NCI-H82 treated with DMSO at 0.1 percent for 48 hours (cell line): ENCODE data around the gene EFHC1.

Experiments used
- DNase-seq: peaks from one replicate; lab custom pipeline; 2025; ENCODE audit not compliant: unreplicated experiment; lab: John Stamatoyannopoulos, UW

The EFHC1 gene

GRCh38 chr6:52551483-52552277 lies 131.5 kb downstream of the EFHC1 start:
- peak; percentile 69 for DNase-seq

DNA sequence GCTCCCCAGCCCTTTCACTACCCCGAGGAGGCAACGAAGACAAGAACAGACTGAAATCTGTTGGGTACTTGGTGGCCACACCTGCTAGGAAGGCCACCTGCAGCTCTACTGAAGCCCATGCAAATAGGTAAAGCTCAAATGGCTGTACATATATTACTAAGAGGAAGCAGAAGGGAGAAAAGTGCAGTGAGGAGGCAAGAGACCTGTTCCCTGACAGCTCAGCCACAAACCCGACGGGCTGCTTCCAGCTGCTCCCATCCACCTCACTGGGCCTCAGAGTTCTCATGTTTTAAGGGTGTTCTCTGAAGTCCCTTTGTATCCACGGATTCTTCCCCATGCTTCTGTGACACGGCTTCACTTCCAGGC lies 132.1 kb downstream of the EFHC1 start:
- DNase-seq: no peak

GRCh38 chr6:52553158-52553557 lies 133.0 kb downstream of the EFHC1 start:
- peak; percentile 67 for DNase-seq

- DNase-seq: no peak
Measured at GRCh38 chr6:52553719-52554118, 133.6 kb downstream of the EFHC1 start.

- no peak for DNase-seq
Measured at GRCh38 chr6:52554684-52555280, 134.6 kb downstream of the EFHC1 start.

DNA sequence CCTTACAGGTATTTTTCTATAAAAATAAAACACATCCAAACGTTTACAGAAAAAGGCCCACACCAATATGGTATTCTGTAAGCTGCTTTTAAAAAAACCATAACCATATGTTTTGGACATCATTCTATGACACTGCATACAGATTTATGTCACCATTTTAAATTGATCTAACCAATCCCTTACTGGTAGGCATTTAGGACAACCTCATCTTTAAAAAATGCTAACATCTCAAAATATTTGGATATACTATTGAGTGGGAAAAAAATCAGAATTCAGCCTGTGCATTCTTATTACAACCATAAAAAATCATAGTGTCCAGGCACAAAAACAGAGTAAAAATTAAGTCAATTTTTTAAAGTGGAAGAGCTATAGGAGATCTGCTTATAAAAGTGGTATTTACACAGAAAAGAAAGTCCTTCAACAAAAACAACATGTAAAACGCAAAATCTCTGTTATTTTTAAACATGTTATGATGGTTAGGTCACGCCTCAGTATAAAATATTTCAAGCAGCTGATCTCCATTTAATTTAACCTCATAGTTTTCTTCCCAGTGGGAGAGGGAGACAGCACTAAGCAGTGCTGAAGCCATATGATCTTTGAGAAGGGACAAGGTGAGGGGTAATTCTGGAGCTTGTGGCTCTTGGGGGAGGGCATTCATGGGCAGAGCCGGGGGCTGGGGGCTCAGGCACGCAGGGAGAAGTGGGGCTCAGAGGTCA lies 135.5 kb downstream of the EFHC1 start:
- DNase-seq: no peak

GRCh38 chr6:52557389-52558265 lies 137.5 kb downstream of the EFHC1 start:
- no peak for DNase-seq

DNA sequence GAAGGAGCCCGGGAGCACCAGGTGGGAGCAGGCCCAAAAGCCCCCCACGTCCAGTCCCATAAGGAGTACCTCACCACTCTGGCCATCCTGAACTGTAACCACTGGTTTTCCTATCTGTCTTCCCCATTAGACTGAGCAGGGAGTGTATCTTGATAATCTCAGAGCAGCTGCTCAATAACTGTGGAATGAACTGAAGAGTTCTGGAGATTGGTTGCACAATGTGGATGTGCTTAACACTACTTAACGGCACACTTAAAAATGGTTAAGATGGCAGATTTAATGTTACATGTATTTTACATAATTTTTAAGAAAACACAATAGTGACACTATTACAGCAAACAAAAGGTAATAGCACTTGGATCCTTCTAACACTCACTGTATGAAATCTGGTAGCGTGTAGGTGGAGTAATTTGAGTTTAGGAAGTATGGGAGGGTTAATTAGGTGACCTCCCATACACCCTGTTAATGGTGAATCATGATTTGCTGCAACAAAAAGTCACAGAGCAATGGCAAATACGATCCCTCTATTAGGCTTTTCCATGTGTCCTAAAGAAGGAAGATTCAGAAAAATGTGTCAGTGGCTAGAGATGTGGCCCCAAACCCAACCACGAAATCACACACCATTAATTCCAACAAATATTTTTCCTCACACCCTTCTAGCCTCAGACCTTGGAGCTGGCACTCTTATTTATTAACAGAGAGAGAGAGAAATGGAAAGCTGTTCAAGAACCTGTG lies 138.3 kb downstream of the EFHC1 start:
- no peak for DNase-seq

DNA sequence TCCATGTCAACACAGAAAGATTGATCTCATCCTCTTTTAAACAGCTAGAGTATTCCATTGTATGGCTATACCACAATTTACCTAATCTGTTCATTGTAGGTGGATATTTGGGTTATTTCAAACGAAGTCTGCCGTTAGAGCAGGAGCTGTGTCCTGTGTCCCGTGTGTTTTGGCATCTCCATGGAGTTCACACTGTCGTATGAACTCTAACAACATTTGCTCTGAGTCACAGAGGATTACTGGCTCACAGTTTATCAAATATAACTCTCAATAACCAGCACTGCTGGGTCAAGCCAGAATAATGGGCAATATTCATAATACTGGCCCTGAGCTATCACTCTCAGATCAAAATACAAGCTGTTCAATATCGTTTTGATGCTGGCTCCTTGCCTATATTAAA lies 140.3 kb downstream of the EFHC1 start:
- DNase-seq: no peak

DNA sequence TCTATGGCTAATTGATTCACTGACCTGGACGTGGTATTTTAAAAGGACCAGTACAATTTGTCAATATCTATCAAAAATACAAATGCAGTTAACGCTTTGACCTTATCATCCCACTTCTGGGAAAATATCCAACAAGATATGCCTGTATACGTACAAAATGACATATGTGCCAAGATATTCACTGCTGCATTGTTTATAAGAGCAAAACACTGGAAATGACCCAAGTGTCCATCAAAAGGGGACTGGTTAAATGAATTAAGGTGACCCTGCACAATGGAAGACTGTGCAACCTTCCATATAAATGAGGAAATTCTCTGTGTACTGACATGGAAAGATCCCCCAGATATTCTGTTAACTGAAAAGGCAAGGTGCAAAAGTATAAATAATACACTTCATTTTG lies 142.8 kb downstream of the EFHC1 start:
- no peak for DNase-seq

DNA sequence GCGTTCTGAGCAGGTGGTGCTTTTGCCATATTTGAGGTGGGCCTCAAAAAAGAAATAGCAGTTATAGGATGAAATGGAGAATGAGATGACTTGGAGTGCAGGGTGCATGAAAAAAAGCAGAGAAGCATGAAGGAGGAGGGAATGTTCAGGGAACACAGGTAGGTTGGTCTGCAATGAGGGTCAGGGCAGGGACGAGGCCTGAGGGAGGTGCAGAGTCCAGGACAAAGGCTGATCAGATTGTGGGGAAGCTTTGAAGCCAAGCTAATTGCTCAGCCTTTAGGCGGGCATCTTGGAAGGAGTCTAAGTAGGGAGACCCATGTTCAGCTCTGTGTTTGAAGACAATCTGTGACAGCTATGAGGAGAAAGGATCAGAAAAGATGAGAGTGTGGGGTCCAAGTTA lies 144.7 kb downstream of the EFHC1 start:
- no peak for DNase-seq

DNA sequence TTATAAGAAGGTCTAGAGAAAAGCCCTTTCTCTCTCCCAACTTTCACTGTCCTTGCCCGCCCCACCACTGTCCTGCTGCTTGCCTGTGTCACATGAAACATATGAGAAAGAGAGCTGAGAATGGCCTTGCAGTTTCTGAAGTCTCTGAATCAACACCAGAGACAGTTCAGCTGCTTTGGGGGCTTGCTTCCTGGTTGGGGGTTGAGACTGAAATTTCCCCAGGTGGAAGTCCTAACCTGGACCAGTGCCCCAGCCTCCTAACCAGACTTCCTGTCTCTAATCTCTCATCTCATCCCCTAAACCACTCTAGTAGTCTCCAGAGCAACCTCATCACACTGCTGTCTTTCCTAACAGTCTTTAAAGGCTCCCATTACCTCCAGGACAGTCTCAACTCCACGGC lies 146.1 kb downstream of the EFHC1 start:
- DNase-seq: no peak

DNA sequence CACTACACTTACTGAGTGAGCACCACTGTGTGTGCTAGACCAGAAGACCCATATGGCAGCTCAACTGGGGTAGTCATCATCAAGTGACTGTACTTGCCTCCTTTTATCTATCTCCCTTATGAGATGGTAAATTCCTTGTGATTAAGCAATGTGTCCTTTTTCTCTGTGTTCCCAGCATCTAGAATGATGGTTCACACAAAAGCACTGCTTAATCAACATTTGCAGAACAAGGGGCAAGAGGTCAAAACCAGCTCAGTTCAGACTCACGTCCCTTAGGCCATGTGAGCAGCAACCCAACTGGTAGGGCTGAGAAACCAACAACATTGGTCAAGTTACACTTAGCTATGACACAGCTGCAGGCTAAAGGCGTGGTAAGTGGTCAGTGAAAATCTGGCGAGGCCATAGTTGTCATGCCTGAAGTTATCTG lies 146.7 kb downstream of the EFHC1 start:
- no peak for DNase-seq

- no peak for DNase-seq
Measured at GRCh38 chr6:52568320-52568719, 148.2 kb downstream of the EFHC1 start.

GRCh38 chr6:52570291-52570700 lies 150.2 kb downstream of the EFHC1 start:
- no peak for DNase-seq

GRCh38 chr6:52571099-52571755 lies 151.1 kb downstream of the EFHC1 start:
- DNase-seq: peak; percentile 61

GRCh38 chr6:52572536-52572935 lies 152.4 kb downstream of the EFHC1 start:
- no peak for DNase-seq

- DNase-seq: no peak
Measured at GRCh38 chr6:52573295-52573694, 153.2 kb downstream of the EFHC1 start.
